CD4-positive, alpha-beta T cell treated with Interleukin-4 for 4 hours (primary cell): ENCODE measurements around the gene DPP4.

Experiments
- DNase-seq: peaks from one replicate; pipeline ENCODE4 v3.0.0-alpha.2; 2020

DPP4 gene

DNA sequence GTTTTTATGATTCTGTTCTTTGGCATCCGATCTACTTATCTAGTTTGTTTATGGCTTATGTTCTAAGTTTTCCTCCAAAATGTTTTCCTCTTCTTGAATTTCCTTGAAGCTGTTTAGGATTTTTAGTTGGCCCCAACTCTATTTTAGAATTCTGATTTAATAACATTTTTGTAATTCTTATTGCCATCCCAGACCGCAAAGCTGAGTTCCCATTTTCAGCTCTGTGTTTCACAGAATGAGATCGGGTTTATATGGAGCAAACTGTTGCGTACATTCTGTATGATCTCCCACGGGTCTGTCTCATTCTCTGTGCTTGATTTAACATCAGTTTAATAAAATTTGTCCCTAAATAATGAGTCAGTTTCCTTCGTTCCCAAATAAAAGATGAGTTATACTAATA, 59.3 kb downstream of the DPP4 start:
- DNase-seq: no peak

DNA sequence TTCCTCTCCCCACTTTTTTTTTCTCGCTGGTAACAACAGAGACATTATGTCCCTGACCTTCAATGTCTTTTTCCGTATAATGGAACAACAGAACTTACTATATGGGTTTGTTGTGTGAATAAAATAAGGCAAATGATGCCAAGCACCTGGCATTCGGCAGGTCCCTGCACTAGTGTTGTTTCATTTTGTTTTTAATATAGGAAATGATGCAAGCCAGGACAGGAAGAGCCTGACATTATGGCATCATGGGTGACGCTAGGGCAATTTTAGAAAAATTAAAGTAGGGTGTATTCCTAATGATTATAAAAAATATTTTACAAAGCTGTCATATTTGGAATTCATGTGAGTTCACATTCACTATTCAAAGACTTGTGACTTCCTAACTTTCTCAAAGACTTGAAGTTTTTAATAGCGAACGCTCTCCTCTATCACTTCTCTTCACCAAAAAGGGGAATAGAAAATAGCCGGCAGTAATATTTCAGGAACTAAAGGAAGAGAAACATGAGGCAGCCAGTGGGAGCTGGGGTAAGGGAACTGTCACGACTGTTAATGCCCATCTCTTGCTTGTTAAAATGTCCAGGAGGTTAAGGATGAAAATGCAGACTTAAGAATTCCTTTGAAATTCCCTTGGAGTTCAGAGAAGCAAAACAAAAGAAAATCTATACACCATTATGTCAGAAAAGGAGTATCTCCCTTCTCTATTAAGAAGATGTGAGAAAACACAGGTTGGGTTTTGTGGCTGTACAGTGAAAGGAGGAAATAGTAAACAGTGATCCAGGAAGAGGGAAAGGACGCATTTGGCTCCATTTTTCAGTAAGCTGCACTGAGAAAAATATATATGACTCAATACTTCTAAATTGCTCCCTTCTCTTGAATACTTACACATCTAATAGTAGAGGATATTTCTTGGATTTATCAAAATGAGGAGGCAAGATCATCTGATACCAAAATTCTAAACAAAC, 60.2 kb downstream of the DPP4 start:
- DNase-seq: no peak

DNA sequence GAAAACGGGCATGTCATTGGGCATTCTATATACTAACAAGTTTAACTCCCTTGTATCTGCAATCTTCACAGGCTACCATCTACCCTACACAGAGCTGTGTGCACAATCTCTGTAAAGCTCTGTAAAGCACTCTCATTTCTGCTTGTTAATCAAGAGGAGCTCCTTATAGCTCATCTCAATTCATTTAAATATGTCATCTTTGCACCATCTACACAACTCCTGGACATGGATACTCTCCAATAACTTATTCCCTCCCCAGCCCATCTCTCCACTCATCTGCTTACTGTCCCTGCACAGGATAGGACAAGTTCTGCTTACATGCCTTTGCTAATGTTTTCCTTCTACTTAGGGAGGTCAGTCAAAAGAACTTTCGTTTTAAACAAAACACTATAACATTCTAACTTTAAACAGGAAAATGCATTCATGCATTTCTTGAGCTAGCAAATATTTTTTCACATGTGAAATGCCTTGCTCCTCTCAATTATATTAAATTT, 61.4 kb downstream of the DPP4 start:
- no peak for DNase-seq

DNA sequence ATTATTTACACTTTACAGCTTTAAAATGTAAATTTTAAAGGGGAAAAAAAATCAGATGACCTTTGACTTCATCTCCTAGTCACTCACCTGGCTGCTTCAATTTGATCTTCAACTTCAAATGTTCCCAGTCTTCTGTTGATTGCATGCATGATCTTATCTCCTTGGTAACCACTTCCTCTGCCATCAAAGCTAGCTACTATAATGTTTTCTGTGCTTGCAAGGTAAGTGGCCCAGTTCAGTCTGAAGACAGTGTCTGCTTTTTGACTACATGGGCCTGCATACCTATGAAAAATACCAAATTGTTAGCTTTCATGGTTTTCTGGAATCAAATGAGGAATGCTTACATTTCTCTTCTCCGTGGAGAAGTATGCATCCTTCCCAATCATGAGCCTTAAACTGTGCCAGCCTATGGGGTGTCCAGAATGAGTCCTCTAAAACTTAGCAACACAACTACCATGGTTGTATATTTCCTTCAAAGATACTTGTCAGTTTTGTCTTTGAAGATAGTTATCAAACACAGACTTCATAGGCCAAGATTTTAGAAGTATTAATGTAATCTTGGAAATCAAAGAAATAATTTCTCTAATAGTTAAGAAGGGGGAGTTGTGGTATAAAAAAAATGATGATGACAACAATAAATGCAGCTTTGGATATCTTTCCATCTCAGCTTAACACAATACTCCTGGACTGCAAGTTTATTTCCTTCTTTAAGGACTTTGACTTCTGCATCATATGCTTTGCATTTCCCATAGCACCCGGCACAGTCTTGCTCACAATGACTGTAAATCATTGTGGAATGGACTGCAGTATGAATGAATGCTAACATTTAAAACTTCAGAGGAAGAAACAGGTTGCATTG, 62.1 kb downstream of the DPP4 start:
- peak; percentile 89 for DNase-seq

DNA sequence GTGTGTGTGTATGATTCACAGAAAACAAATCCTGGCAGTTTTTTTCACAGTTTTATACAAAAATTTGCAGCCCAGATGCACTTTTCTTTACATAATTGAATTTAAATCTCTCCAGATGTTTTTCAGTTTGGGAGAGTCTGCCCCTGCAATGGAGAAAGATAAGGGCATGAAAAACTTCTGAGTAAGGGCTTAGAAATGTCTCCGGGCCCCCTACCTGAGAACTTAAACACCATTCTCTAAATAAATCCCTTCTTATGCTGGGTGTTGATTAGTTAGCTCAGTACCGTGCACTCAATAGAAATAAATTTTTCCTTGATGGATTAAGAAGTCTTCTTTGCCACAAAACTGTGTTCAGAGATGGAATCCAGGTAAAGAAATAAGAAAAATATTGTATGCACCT, 64.5 kb downstream of the DPP4 start:
- no peak for DNase-seq

DNA sequence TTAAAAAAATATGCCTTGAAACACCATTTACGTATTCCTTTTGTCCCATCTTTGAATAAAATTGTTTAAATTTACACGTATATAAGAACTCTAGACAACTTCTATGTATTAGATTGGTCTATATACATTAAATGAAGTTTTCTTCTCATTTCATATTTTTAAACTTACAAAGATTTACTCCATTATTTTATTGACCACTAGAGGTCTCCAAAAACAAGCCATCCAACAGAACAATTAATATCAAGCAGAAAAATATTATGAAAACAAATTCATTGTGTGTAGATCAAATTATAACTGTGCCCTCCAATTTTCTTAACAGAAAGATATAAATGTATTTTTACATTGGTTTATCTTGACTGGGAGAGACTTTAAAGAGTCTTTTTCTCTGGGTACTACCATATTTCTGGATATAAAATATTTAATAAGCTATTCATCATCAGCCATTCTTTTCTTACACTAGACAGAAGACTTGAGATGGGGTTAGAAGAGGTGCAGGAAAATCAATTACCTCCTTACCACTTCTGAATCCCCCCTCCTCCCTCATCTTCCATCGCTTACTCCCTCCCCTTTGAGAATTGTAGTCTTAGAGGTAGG, 66.5 kb downstream of the DPP4 start:
- peak; percentile 52 for DNase-seq

DNA sequence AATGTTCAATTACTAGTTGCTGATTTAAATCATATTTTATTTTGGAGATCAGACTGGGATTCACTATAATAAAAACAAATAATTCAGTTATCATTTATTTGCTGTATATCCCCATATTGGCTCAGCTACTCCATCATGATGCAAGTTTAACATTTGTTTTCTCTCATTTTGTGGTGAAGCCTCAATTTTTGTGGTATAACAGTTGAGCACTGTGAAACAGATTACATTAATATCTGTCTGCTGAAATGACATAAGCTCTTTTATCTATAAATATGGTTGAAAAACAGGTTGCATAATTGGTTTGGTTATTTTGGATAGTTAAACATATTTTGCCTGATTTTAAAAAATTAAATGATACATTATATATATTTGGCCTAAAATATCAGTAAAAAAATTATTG, 67.7 kb downstream of the DPP4 start:
- DNase-seq: no peak

DNA sequence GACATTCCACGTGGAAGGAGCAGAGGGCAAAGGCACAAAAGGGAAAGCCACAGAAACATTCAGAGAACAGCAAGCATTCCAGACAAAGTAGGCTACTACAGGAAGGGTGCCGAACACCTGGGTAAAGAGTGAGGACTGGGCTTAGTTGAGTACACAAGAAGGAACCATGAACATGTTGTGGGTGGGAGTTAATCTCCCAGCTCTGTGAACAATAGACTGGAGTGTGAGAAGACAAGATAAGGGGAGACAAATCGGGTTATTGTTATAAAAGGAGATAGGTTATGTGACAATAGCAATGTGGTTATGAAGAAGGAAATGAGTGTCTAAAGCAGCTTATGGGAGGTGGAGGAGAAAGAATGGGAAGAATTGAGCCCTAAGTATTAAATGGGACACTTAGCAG, 70.0 kb downstream of the DPP4 start:
- no peak for DNase-seq

DNA sequence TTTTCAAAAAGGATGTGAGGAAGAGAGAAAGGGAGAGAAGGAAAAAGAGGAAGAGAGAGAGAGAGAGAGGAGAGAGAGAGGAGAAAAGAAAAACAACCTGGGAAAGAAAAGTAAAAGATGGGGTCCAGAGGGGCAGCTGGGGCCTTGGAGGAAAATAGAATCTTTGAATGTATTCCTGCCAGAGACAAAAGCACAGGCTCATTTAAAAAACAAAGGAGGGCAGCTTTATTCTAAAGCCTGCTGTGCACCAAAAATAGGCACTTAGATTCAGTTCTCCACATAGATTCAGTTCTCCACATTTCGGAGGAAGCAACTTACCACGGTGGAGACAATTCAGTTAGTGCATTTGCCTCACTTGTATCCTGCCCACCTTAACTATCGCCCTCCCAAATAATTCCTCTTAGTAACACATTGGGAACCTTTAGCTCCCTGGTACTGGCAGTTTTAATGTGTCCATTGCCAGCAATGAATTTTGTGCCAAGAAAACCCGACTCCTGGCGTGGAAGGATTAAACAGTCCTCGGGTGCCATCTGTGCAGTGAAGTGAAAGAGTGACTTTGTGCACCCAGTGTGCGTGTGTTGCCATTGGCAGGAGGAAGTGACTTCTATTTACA, 71.3 kb downstream of the DPP4 start:
- no peak for DNase-seq

DNA sequence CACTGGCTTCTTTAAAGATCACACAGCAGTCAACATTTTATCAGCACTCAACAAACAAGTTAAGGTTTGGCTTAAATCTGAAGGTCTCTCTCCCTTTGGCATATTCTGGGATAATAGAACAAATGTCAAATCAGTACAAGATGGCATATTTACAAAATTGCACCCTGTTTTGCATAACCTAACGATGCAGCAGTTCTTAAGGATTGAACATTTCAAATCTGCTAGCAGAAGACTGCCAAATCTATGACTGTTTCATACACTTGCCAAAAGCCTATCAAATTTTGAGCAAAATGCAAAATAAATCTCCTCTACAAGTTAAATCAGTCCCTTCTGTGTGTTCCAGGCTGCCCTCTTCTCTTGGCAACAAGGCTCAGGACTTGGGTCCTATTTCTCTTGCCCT, 73.6 kb downstream of the DPP4 start:
- no peak for DNase-seq

DNA sequence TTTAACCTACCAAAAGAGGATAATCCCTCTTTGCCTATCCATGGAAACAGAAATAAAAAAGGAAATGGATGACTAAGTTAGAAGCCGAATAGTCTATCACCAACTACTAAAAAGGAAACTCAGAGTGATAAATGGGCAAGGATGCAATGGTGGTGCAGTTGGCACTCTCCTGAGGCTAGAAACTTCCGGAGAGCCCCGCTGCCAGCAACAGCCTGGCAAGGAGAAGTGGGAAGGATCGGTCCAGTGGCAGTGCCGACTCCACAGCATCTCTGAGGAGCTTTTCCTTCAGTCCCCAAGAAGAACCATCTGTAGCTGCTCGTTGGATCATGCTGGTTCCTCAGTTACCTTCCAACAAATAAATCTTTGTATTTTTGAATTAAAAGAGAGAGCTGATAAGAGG, 74.7 kb downstream of the DPP4 start:
- no peak for DNase-seq

DNA sequence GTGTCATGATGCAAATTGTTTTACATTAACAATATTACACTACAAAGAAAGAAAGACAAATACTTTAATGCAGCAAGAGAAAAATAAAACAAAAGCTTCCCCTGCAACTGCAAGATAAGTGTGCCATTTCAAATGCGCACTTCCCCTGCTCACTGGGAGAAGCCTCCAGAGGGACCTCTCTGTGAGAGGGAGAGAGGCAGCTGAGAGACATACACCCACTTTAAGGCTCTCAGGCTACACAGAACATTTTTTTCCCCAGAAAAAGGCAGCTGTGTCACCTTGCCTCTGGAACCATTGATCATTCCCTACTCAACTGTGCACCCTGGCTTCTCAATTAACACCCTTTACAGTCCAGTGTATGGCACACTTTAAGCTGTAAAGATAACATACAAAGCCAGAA, 75.2 kb downstream of the DPP4 start:
- DNase-seq: no peak

DNA sequence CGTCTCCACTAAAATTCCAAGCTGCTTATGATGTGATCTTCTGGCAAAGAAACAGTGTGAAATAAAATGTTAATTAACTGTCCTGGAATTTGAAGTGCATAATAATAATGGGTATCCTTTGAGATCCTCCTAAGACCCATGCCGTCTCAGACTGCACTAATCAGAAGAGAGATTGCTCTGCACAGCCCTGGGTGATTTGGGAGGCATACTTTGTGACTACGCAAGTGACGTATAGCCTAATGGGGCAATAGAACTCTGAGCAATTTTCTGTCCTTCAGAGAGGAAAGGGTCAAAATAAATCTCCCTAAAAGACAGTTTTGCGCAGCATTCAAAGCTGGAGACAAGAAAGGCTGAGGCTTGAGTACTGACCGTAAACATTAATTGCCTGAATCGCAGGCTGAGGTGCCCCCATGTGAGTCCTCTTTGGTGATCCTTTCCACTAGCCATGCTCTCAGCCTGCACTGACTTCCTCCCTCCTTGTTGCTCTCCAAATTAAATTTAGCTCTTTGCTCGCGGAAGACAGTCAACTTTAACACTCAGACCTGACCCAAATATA, 76.0 kb downstream of the DPP4 start:
- DNase-seq: no peak

DNA sequence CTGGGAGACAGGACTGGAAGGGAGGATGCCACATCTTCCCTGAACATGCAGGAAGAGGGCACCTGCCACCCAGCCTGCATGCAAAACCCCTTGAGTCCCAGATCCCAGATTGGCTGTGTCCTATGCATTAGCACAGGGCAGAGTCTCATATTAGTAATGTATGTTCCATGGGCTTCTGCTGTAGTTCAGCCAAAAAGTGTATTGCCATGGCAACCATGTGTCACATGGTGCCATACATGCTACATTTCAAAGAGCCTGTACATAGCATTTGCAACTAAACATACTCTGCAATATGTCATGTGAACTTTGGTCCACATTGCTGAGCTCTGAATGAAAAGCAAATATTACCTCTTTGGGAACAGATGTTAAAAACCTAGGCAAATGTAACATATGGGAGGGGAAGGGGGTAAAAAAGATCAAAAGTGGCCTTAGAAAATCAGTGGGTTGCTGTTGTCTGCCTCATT, 78.4 kb downstream of the DPP4 start:
- peak; percentile 69 for DNase-seq

DNA sequence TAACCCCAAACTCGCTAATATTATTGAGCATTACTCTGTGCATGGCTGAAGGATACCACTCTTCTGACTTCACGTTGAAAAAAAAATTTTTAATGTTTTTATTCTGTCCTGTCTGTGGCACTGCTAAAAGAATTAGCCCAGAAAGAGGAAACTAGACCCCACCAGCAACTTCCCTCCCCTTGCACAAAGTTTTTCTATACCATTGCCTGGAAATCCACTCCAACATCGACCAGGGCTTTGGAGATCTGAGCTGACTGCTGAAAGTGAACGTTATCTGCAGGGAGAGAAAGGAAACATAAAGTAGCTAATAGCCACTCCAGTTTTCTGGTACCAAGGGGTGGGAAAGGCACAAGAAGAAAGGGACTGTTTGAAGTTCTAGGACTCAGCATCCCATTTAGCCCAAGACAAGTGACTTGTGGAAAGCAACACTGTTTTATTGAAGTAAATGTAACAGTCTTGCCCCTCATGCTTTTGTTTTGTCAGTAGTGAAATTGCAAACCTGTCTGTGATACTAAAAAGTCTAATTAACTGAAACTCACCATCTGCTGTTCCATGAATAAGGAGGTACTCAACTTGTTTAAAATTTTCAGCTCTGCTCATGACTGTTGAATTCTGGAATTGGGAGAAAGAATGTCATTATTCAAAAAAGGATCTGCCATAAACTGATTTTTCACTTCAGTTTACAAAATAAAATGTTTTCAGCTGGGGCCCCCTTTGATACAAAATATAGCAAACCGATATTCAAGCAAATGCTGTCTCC, 79.1 kb downstream of the DPP4 start:
- DNase-seq: no peak

DNA sequence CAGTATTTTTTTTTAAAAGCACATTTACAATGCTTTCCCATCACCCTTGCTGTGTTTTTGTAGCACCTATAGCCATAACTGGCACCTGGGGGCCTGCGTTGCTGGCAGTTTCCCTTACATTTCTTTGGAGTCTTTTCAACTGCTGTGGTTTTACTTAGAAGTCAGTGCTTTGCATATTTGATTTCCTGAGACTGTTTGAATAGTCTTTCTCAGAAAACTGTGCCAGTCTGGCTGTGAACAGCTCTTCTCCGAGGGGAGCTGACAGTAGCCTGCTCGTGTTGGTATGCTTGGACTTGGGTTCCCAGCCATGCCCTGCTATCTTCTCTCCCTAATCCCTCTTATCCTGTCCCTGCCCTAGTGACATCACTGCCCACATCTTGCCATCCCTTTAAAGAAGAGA, 81.5 kb downstream of the DPP4 start:
- peak; percentile 87 for DNase-seq

DNA sequence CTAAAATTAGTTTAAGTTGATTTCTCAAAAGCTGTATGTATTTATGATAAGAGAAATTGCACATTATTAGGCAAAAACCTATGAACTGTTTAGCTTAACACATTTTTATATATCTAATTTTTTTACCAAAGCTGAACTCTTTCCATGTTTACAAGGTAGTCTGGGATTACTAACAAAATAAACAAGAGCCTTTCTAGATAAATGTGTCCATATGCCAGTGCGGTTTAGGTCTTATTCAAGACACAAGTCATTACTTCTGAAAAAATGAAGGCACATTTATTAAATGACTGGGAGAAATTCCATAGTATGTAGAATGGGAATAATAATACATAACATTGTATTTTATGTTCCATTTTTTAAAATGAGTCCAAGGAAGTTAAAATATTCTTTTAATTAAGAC, 82.0 kb downstream of the DPP4 start:
- no peak for DNase-seq

DNA sequence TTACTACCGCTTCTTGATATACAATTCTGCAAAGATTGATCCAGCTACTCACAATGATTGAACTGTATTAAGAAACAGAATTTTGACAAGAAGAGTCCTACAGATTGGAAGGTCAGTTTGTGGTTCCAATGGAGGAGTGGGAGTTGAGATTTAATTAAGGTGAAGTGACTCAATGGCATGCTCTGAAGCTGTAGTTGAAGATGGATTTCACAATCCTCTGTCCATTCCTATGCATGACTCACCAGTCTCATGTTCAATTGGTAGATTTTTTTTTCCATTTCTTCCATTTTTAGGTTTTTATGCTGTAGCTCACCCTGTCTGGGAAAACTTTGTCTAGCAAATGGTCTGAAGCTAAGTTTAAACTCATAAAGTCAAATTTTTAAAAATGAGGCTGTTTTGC, 83.3 kb downstream of the DPP4 start:
- DNase-seq: no peak

DNA sequence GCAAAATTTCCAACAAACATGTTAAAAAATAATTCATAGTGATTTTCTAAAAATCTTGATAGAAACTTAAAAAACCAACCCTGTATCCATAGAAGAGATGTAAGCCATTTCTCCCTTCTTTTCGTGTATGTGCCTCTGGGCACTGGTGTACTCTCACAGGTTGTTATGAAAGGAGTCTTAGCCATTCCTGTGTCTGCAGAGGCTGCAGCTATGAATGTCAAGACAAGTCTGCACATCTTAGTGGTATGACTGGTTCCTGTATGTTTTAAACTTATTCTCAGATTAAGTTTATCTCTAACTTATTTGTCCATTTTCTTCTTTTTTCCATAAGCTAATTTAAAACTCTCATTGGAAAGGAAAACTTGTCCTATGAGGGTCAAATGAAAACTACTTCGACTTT, 84.0 kb downstream of the DPP4 start:
- DNase-seq: no peak

DNA sequence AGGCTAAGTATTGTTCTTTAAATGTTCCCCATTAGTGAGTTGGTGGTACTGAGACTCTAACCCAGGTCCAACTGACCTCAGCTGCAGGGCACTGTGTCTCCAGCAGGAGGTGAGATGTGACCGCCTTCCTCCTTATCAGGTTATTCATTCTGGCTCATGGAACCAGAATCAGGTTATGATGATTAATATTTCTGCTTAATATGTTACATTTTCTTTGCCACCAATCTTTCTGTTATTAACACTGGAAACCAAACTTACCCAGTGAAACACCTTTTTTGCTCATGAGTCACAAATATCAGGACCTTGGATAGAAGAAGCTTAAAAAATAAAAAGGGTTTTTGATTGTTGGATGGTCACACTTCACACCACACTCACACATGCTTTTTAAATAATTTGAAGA, 85.4 kb downstream of the DPP4 start:
- DNase-seq: no peak

DNA sequence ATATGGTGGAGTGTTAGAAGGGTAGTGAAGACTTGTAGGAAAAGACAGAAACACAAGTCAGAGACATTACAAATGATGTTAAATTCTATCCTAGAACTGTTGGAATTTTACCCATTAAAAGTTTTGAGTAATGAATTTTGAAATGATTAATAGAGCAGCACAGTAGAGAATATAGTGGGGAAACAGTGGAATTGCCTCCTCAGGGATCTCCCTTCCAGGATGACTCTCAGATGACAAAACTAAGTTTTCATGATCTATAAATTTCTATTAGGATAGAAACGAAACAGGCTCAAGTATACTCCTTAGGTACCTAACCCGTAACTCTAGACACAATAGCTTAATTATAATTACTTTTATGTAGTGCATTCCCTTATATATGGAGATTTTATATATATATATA, 86.7 kb downstream of the DPP4 start:
- DNase-seq: no peak

DNA sequence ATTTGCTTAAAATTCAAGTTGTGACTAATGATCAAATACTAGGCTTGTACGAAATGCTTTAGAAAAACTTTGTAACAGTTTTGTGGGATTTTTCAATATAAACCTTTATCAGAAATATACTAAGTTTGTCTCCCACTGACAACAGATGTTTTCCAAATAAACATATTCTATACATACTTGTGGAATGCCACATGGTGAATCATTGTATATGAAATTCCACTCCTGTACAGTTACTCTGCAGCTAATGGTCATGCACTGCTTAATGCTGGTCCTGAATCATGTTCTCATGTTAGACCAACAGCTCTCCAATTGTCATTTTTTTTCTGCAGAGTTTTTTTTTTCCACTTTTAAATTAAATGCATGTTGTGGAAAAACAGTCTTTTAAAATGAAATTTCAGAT, 90.1 kb downstream of the DPP4 start:
- DNase-seq: no peak
